GM21515 (cell line): ENCODE data around the gene RABL2B.

Experiments used
- ATAC-seq: cut with Tn5 transposase; IDR thresholded peaks from one replicate; pipeline ENCODE4 v1.9.1; 2021; ENCODE audit not compliant: unreplicated experiment

Gene RABL2B

DNA sequence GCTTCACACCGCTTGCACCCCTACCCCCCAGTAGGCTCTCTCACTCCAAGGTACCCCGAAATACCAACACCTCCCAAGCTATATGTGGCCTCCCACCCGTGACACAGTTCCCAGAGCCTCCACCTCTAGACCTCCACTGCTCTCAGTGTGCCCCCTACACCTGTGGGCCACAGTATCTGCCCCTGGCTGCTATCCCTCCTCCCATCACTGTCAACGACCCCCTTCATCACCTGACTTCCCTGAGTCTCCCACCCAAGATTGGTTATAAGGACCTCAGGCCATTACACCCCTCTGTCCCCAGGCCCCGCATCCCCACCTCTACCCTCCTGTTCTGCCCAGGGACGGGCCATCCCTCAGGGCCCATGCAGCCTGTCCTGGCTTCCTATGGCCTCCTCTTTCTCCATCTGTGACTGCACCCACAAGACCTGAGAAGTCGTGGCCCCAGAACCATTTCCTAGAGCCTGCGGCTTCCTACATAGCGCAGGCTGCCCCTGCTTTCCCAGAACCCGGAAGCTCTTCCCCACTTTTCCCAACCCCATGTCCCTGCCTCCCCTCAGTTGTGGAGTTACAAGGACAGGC lies 44.7 kb downstream of the RABL2B start:
- no peak for ATAC-seq

DNA sequence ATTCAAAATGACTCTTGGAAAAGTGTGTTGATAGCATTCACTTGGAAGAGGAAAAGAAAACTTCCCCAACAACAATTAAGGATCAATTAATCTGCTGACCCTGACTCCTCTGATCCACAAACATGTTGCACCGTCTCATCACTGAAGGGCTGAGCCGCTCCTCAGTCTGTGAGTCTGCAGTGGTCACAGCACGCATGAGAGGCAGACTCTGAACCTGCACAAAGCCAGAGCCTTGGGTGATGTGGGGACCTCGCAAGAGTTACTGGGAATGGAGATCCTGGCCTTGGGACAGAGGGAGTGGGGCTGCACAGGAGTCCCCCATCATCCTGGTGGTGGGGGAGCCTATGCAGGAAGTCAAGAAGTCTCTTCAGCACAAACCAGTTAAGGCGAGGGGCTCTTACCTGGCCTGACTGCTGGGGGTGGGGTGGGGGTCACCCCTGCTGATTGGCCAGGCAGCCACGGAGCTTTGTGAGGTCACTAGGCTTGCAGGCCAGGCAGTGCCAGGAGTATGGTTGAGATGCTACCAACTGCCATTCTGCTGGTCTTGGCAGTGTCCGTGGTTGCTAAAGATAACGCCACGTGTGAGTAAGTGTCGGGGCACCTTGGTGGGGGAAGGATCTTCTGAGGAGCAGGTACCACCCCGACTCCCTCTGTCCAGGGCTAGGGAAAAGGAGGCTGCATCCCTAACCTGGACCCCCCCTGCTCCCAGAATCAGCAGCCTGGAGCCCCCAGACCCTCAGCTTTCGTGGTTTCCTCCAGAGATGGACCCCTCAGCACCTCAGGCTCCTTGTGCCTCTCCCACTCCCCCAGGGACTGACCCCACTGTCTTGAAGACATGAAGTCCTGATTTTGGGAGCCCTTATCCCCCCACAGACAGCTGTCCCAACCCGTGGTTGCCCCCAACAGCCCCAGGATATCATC lies 45.4 kb downstream of the RABL2B start, which contains the start of gene ACR:
TSS of gene ACR (plus strand) at position 477 of the 921 bp plus-strand sequence. CDS start at position 509, 32 bp downstream.
- ATAC-seq, result no peak

DNA sequence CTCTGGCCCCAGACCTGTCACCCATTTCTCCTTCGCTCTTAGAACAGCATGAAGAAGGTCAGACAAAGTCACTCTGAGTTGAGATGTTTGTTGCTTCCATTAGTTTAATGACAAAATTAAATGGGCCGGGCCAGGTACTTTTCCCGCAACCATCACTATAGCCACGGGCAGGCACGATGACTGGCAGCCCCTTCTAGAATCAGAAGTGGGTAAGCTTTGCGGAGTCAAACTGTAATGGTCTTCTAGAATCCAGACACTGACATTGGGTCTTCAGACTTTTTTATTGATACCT lies 47.8 kb downstream of the RABL2B start:
- ATAC-seq, result no peak

DNA sequence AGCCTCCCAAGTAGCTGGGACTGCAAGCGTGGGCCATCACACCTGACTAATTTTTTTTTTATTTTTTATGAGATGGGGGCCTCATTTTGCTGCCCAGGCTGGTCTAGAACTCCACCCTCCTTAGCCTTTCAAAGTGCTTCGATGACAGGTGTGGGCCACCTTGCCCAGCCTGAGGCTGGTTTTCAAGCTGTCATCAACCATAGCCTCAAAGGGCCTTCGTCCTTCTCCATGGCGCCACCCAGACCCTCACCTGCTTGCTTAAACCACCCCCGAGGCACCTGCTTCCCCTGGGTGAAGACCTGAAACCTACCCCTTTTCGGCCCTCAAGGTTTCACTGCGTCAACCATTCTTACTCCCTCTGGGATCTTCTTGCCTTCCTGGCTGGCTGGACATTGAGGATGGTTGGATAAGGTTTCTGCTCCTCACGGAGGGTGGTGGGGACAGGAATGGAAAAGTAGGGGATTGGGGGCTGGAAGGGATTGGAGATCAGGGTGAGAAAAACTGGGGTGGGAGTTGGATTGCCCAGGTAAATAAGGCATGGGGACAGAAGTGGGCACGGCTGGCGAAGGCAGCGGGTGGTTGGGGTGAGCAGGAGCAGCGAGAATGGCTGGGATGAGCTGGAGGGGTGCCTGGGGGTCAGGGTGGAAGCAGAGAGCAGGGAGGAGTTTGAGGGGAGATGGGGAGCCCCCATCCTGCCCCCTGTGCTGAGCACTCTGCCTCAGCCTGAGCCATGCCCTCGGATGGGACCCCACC lies 48.3 kb downstream of the RABL2B start:
- no peak for ATAC-seq

DNA sequence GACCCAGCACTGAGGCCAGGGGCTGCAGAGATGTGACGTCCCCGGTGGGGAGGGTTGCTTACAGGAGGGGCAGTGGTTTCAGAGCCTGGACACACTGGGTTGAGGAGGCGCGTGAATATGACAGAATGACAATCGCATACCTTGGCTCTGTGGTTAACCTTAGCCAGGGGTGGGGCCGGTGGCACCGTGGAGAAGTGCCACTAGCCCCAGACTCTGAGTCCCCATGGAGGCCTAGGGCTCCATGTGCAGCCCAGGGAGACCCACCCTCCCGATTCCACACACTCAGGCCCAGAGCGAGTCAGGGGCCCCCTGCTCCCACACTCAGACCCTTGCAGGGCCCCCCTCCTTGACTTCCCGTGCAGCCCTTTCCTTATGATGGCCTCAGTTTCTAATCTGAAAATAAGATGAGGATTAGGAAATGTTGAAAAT lies 49.1 kb downstream of the RABL2B start:
- ATAC-seq, result no peak

- ATAC-seq, result no peak
Observed at GRCh38 chr22:50733521-50734342, 49.7 kb downstream of the RABL2B start.

DNA sequence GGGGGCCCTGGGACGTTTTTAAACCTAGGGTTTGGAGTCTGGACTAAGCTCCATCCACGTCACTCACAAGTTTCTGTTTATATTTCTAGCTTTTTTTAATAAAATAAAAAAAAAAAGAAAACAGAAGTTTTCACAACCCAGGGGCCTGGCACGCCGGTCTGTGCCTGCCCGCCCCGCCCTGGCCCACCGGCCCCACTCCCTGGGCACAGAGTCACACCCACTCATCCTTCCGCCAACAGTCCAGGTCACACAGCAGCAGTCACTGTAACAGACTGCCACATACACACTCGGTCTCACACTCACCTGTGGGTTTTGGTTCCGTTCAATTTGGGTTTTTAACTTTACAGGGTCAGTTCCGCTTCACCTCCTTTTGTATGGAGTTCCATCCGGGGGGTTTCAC lies 50.8 kb downstream of the RABL2B start:
- ATAC-seq, result no peak

DNA sequence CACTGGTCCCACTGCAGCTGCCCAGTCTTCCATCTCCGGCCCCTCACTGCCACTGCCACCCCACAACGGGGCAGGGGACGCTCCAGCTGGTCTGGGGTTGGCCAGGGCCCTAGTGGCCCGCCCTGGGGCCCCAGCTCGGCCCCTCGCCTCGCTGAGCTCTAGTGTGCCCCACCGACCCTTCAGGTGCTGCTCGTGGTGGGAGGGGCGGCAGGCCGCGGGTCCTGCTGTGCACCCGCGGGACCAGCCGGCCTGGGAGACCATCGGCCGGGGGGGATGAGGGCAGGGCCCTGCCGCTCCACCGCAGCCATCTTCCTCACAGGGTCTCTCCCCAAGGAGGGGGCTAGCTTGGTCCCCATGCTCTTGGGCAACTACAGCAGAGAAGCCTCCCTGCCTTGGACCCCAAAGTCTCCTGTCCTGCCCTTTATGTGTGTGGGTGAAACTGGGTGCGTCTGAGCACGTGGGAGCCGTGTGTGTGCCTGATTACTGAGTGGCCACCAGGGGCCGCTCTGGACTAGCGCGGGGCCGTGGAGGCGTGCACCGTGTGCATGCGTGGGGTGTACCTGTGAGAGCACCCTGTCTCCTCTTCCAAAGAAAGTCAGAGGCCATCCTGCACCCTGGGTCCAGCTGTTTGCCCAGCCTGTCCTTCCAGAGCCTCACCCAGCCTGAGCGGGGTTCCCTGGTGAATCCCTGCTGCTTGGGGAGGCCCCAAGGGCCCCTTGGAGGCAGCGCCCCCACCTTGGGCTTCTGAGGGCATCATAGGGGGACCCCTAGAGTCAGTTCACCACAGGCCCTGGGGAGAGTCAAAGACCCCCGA lies 51.4 kb downstream of the RABL2B start:
- ATAC-seq, result no peak

- ATAC-seq, result no peak
Observed at GRCh38 chr22:50730941-50731661, 52.3 kb downstream of the RABL2B start.

- ATAC-seq, result no peak
Observed at GRCh38 chr22:50730013-50730891, 53.2 kb downstream of the RABL2B start.

DNA sequence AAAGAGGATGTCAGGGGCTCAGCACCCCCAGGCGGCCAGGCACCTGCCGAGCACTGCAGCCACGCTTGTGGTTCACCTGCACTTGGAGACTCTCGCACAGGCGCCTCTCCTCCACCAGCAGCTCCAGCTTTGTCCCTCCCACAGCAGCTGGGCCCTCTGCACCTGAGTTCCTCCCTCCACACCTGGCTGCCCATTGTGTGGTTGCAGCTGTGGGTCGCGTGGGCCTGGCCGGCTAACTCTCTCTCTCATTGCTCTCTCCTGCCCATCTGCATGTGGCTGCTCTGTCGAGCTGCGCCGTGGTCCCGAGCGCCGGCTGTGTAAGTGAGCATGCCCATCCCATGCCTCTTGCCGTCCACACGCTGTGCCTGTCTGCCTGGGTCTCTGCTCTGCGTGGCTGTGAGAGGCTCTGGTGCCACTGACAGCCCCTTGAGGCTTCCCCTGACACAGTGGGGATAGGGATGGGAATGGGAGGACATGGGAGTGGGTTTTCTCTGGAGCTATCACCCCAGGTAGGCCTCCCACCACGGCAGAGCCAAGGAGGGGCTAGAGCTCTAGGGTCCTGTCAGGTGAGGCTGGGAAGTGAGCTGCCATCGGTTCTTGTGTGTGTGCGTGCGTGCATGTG lies 53.9 kb downstream of the RABL2B start:
- no peak for ATAC-seq

DNA sequence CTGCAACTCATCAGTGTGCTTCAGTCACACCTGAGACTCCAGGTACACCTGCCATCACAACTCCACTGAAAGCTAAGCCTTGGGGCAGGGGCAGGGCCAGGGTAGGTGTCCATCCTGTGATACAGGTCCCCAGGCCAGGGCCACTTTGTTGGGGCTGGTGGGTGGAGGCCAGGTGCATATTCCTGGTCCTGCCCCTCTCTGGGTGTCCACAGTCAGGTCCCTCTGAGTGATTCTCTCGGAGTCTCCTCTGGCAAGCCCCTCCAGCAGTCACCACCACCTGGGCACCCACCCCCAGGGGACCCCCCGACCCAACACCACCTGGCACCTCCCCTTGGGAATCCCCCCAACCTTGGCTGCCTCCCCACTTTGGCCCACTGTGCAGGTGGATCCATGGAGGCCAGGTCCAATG lies 54.9 kb downstream of the RABL2B start:
- ATAC-seq, result no peak

DNA sequence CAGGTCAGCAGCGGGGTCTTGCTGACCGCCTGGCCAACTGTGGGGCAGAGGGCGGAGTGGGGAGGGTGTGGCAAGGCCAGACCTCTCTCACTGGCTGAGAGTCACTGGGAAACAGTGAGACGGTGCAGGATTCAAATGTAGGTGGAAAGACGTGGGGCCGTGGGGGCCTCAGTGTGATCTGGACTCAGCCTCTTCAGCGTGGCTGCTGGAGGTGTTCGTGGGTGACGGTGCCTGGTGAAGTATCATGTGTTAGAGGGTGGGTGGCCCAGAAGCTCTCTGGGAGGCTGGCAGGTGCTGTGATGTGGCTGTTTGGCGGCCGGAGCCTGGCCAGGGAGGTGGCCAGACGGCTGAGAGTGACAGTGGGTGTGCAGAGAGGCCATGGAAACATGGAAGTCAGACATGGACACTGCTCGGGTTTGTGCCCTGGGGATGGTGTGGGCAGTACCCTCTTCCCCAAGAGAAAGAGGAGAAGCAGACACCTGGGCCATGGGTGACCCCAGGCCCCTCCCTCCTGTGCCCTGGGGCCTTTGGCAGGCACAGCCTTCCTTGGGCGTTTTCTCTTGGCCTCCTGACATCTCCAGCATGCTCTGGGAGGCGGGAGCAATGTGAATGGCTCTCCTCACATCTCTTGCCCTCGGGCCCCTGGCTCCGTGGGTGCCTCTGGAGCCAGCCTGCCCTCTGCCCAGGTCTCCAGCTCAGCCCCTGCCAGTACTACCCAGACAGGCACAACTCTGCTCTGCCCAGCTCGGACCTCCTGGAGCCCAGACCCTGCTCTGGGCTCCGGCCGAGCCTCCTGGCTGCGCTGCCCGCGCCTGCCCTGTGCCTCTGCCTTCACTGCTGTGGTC lies 55.5 kb downstream of the RABL2B start:
- ATAC-seq, result no peak

DNA sequence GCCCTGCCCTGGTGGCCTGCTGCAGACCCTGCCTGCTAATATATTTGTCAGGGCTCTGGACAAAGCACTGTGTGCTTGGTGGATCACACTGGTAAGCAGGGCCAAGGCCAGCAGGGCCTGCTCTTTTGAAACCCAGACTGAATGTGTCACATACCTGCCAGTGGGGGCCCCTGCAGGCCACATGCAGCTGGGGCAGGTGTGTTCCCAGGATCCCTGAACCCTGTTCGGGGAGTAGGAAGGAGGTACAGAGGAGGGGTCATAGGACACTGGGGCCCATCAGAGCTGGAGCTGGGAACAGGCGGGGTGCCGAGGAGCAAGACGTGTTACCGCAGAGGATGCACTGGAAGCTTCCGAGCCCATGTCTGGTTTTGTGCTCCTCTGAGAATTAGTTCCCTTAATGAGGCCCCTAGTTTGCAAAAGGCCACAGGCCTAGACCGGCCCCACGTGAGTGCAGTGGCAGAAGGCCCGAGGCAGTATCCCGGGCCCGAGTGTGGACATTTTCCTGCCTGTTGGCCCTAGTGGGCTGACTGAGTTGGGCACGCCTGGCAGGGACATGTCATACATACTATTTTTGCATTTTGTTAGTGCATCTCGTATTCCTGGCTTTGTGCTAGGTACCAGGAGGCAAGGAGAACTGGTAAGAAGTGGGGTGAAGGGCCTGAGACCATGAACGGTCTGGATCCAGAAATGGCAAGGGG lies 56.6 kb downstream of the RABL2B start:
- no peak for ATAC-seq

DNA sequence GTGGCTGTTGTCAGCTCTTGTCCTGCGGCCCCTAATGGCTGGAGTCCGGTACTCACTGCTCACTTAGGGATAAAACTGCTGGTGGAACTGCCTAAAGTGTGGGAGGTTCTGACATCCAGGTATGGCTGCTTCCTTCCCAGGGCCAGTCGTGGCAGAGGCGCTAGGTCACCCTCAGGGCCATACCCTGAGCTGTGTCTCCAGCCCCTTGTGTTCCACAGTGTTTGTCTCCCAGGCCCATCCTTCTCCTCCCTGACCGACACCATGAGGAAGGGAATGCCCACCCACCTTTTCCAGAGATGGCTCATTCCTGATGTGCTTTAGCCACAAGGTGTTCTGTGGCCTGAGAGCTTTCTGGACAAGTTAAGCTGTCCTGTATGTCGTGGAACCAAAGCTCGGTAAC lies 57.8 kb downstream of the RABL2B start:
- ATAC-seq, result no peak

GRCh38 chr22:50724616-50725015 lies 58.8 kb downstream of the RABL2B start:
- ATAC-seq, result no peak

- ATAC-seq, result no peak
Observed at GRCh38 chr22:50723991-50724390, 59.4 kb downstream of the RABL2B start.
